SK-N-SH treated with all-trans-retinoic acid at 6 μM for 48 hours (cell line): ENCODE measurements around the gene INPP4B.

Experiments used
- ATAC-seq: fragments of 200-7000 bp; cut with Tn5 transposase; 3 replicates; pipeline ENCODE4 v1.9.1; 2020; ENCODE audit warnings: mild to moderate bottlenecking, moderate library complexity
- ARNTL ChIP-seq: fragments of 450-650 bp; formaldehyde crosslinking; IDR thresholded peaks from 2 replicates; pipeline ENCODE4 v1.5.0; 2020; ENCODE audit warnings: low read depth, mild to moderate bottlenecking, moderate library complexity, borderline replicate concordance
- BACH2 ChIP-seq: fragments of 250-450 bp; sonication (Bioruptor Pico); IDR thresholded peaks from 2 replicates; pipeline ENCODE4 v1.9.0; 2021; ENCODE audit warnings: mild to moderate bottlenecking, borderline replicate concordance
- CSDC2 ChIP-seq: fragments of 250-450 bp; sonication (Bioruptor Pico); IDR thresholded peaks from 2 replicates; pipeline ENCODE4 v1.5.0; 2020; ENCODE audit warnings: mild to moderate bottlenecking, moderate library complexity
- ESRRG ChIP-seq: fragments of 250-450 bp; sonication (Bioruptor Pico); IDR thresholded peaks from 2 replicates; pipeline ENCODE4 v1.6.1; 2021; ENCODE audit warnings: mild to moderate bottlenecking
- GLIS3 ChIP-seq: fragments of 250-450 bp; sonication (Bioruptor Pico); IDR thresholded peaks from 2 replicates; pipeline ENCODE4 v1.5.0; 2020; ENCODE audit warnings: mild to moderate bottlenecking, moderate library complexity
- ISL1 ChIP-seq: fragments of 250-450 bp; sonication (Bioruptor Pico); IDR thresholded peaks from 2 replicates; pipeline ENCODE4 v2.1.2; 2022; ENCODE audit warnings: mild to moderate bottlenecking, moderate library complexity
- OSR1 ChIP-seq: fragments of 250-450 bp; sonication (Bioruptor Pico); IDR thresholded peaks from 2 replicates; pipeline ENCODE4 v1.8.0; 2022; ENCODE audit warnings: moderate library complexity, mild to moderate bottlenecking, inconsistent platforms
- PPARA ChIP-seq: fragments of 250-450 bp; sonication (Bioruptor Pico); IDR thresholded peaks from 2 replicates; pipeline ENCODE4 v1.5.0; 2020; ENCODE audit warnings: mild to moderate bottlenecking, borderline replicate concordance
- RARB ChIP-seq: fragments of 250-450 bp; sonication (Bioruptor Pico); IDR thresholded peaks from 2 replicates; pipeline ENCODE4 v1.8.0; 2021; ENCODE audit warnings: mild to moderate bottlenecking, moderate library complexity
- TCF4 ChIP-seq: fragments of 250-450 bp; sonication (Bioruptor Pico); IDR thresholded peaks from 2 replicates; pipeline ENCODE4 v1.8.0; 2021; ENCODE audit warnings: mild to moderate bottlenecking, moderate library complexity, borderline replicate concordance
- TOX ChIP-seq: fragments of 250-450 bp; sonication (Bioruptor Pico); IDR thresholded peaks from 2 replicates; pipeline ENCODE4 v1.8.0; 2021; ENCODE audit warnings: mild to moderate bottlenecking, moderate library complexity, borderline replicate concordance
- ZC3H10 ChIP-seq: fragments of 250-450 bp; sonication (Bioruptor Pico); IDR thresholded peaks from 2 replicates; pipeline ENCODE4 v1.5.1; 2021; ENCODE audit warnings: mild to moderate bottlenecking, moderate library complexity
- ZFP3 ChIP-seq: fragments of 250-450 bp; sonication (Bioruptor Pico); IDR thresholded peaks from 2 replicates; pipeline ENCODE4 v1.5.0; 2020; ENCODE audit warnings: mild to moderate bottlenecking, moderate library complexity
- ZFP30 ChIP-seq: fragments of 450-650 bp; formaldehyde crosslinking; IDR thresholded peaks from 2 replicates; pipeline ENCODE4 v1.5.0; 2022; ENCODE audit warnings: mild to moderate bottlenecking, moderate library complexity
- ZNF565 ChIP-seq: fragments of 450-650 bp; formaldehyde crosslinking; conservative IDR thresholded peaks from 2 replicates; pipeline ENCODE4 v1.5.0; 2020; ENCODE audit warnings: low read depth, mild to moderate bottlenecking, moderate library complexity
- ZNF70 ChIP-seq: fragments of 450-650 bp; formaldehyde crosslinking; IDR thresholded peaks from 2 replicates; pipeline ENCODE4 v1.5.0; 2020; ENCODE audit warnings: mild to moderate bottlenecking, moderate library complexity
- ZNF8 ChIP-seq: fragments of 450-650 bp; formaldehyde crosslinking; IDR thresholded peaks from 2 replicates; pipeline ENCODE4 v1.5.0; 2020; ENCODE audit warnings: mild to moderate bottlenecking, moderate library complexity
- TF ChIP-seq, protein P1 (sequence below): fragments of 250-450 bp; sonication (Bioruptor Pico); IDR thresholded peaks from 2 replicates; pipeline ENCODE4 v1.8.0; 2020; ENCODE audit warnings: mild to moderate bottlenecking, moderate library complexity, borderline replicate concordance
- TF ChIP-seq, protein P2 (sequence below): fragments of 250-450 bp; sonication (Bioruptor Pico); IDR thresholded peaks from 2 replicates; pipeline ENCODE4 v1.5.1; 2020; ENCODE audit warnings: low read depth, mild to moderate bottlenecking, moderate library complexity
- TF ChIP-seq, protein P3 (sequence below): fragments of 250-450 bp; sonication (Bioruptor Pico); IDR thresholded peaks from 2 replicates; pipeline ENCODE4 v1.5.1; 2021; ENCODE audit warnings: mild to moderate bottlenecking, moderate library complexity
- TF ChIP-seq, protein P4 (sequence below): fragments of 250-450 bp; sonication (Bioruptor Pico); IDR thresholded peaks from 2 replicates; pipeline ENCODE4 v1.8.0; 2021; ENCODE audit warnings: low read depth, mild to moderate bottlenecking, moderate library complexity, borderline replicate concordance

Gene INPP4B

DNA sequence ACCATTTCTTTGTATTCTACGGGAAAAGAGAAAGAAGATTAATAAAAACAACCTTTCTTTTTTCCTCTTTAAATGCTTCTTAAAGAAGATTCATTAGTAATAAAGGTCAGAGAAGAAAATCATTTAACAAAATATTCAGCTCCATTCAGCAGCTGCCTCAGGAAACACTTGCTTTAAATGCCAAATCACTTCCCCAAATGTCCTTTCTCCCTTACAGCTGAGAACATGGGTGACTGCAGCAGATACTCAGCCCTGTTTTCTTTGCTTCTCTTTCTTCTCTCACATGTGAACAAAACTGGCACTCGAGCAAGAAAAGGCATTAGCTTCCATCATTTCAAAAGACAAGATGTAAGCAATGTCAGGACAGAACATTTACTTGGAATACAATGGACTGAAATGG is 120.2 kb downstream of the INPP4B start (continued):
- TF ChIP-seq, protein P1, sequence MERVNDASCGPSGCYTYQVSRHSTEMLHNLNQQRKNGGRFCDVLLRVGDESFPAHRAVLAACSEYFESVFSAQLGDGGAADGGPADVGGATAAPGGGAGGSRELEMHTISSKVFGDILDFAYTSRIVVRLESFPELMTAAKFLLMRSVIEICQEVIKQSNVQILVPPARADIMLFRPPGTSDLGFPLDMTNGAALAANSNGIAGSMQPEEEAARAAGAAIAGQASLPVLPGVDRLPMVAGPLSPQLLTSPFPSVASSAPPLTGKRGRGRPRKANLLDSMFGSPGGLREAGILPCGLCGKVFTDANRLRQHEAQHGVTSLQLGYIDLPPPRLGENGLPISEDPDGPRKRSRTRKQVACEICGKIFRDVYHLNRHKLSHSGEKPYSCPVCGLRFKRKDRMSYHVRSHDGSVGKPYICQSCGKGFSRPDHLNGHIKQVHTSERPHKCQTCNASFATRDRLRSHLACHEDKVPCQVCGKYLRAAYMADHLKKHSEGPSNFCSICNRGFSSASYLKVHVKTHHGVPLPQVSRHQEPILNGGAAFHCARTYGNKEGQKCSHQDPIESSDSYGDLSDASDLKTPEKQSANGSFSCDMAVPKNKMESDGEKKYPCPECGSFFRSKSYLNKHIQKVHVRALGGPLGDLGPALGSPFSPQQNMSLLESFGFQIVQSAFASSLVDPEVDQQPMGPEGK = no peak
- TF ChIP-seq ZNF565 (CRISPR knock-in tag) = no peak
- TF ChIP-seq, all 23 proteins: peak for 0

DNA sequence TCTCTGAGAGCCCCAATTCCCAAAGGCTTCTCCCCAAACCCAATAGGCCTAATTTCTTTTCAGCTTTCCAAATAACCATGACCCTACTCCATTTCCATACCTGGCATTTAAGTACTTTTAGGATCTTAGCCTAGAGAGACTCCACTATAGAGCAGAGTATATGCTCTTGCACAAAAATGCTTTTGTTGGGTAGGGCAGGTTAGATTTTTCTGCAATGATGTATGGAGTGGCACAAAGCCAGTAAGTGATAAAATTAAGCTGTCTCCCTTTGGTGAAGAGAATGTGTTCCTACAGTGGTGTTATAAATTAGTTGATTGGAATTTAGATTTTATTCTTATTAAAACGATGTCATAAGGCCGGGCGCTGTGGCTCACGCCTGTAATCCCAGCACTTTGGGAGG is 124.9 kb downstream of the INPP4B start:
- TF ChIP-seq, protein P2, sequence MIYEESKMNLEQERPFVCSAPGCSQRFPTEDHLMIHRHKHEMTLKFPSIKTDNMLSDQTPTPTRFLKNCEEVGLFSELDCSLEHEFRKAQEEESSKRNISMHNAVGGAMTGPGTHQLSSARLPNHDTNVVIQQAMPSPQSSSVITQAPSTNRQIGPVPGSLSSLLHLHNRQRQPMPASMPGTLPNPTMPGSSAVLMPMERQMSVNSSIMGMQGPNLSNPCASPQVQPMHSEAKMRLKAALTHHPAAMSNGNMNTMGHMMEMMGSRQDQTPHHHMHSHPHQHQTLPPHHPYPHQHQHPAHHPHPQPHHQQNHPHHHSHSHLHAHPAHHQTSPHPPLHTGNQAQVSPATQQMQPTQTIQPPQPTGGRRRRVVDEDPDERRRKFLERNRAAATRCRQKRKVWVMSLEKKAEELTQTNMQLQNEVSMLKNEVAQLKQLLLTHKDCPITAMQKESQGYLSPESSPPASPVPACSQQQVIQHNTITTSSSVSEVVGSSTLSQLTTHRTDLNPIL = no peak
- TF ChIP-seq ISL1 (CRISPR knock-in tag) (0 out of 2 replicates have a peak, but pooled peaks have one; percentile 14), ZNF70 (no peak), ESRRG (CRISPR knock-in tag) (no peak)
- no peak for ATAC-seq

DNA sequence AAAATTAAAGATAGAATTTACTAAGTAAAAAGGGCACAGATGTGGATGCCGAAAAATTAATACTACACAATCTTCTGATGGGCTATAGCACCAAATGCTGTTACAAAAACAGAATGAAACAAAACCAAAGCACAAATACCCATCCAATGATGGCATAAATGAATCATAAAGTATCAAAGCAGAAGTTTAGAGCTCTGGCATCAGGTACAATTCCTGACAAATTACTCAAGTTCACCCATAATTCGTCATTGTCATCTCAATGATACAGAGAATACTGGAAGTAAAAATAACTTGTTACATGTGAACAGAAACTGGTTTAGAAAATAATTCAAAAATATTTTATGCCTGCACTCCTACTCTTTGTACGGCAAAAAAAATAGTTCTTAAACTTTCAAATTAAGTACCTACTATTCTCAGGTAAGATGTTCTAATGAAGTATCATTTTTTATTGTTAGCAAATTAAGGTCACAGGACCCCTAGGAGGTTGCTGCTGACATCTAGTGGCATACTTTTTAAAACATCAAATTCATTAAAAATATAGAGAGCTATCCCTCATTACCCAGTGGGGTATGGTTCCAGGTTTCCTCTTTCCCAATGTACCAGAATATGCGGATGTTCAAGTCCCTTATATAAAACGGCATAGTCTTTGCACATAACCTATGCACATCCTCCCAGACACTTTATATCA is 126.1 kb downstream of the INPP4B start:
- ATAC-seq = peak; percentile 57
- TF ChIP-seq TOX (CRISPR knock-in tag) = no peak

DNA sequence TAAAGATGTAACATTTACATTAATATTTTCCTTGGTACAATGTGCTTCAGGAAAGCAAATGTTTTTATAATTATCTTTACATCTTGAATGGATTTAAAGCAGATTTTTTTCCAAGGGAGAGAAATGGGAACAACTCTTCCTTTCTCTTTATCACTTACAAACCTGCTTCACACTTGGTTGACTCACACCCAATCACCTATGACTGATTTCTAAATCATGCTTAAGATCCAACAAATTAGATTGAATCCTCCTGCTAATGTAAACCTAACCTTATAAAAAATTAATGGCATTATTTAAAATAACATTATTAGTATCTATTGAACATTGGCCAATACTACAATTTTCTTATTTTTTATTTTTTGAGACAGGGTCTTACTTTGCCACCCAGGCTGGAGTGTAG is 127.1 kb downstream of the INPP4B start:
- no peak for ATAC-seq
- no peak for TF ChIP-seq PPARA
- TF ChIP-seq ZNF565 (CRISPR knock-in tag) = no peak
- no peak for TF ChIP-seq TCF4 (CRISPR knock-in tag)
- TF ChIP-seq ESRRG (CRISPR knock-in tag) = no peak
- TF ChIP-seq, protein P3, sequence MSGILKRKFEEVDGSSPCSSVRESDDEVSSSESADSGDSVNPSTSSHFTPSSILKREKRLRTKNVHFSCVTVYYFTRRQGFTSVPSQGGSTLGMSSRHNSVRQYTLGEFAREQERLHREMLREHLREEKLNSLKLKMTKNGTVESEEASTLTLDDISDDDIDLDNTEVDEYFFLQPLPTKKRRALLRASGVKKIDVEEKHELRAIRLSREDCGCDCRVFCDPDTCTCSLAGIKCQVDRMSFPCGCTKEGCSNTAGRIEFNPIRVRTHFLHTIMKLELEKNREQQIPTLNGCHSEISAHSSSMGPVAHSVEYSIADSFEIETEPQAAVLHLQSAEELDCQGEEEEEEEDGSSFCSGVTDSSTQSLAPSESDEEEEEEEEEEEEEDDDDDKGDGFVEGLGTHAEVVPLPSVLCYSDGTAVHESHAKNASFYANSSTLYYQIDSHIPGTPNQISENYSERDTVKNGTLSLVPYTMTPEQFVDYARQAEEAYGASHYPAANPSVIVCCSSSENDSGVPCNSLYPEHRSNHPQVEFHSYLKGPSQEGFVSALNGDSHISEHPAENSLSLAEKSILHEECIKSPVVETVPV (CRISPR knock-in tag) = no peak
- TF ChIP-seq RARB (CRISPR knock-in tag) = no peak
- TF ChIP-seq, protein P2 = no peak
- no peak for TF ChIP-seq CSDC2
- no peak for TF ChIP-seq BACH2 (CRISPR knock-in tag)
- TF ChIP-seq ISL1 (CRISPR knock-in tag) = no peak
- TF ChIP-seq OSR1 (CRISPR knock-in tag) = no peak

DNA sequence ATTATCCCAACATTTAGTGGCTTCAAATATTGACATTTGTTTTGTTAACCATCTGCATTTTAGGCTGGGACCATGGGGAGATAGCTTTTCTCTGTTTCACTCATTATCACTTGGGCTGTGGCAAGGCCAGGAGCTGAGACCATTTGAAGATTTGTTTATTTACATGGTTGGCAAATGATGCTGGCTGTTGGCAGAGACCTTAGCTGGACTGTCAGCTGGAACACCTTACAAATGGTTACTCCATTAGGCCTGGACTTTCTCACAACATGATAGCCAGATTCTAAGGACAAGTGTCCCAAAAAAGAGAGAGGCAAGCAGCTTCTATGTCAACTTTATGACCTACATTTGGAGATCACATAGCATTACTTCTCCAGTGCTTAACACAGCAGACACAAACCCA is 130.4 kb downstream of the INPP4B start:
- TF ChIP-seq ESRRG (CRISPR knock-in tag) (no peak), ZC3H10 (CRISPR knock-in tag) (no peak), ZFP30 (no peak), TCF4 (CRISPR knock-in tag) (no peak), ZFP3 (no peak), ZNF8 (CRISPR knock-in tag) (no peak), TOX (CRISPR knock-in tag) (no peak), ZNF70 (no peak), BACH2 (CRISPR knock-in tag) (no peak), GLIS3 (CRISPR knock-in tag) (no peak), ARNTL (CRISPR knock-in tag) (no peak)
- TF ChIP-seq, protein P3 (CRISPR knock-in tag) = no peak
- TF ChIP-seq, protein P4, sequence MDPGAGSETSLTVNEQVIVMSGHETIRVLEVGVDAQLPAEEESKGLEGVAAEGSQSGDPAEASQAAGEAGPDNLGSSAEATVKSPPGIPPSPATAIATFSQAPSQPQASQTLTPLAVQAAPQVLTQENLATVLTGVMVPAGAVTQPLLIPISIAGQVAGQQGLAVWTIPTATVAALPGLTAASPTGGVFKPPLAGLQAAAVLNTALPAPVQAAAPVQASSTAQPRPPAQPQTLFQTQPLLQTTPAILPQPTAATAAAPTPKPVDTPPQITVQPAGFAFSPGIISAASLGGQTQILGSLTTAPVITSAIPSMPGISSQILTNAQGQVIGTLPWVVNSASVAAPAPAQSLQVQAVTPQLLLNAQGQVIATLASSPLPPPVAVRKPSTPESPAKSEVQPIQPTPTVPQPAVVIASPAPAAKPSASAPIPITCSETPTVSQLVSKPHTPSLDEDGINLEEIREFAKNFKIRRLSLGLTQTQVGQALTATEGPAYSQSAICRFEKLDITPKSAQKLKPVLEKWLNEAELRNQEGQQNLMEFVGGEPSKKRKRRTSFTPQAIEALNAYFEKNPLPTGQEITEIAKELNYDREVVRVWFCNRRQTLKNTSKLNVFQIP (CRISPR knock-in tag) = no peak
- TF ChIP-seq, protein P1 = no peak
- no peak for ATAC-seq
